HG03280 (cell line): ENCODE results near the gene ABAT.
"Not testable (repeated sequence)": the region's sequence is repeated elsewhere in the genome, so short reads cannot be mapped to it uniquely, and the experiment has no call there.

Experiments
- ATAC-seq: cut with Tn5 transposase; IDR thresholded peaks from one replicate; pipeline ENCODE4 v1.9.1; 2021; ENCODE audit warnings: mild to moderate bottlenecking, moderate library complexity; ENCODE audit not compliant: unreplicated experiment

ABAT gene

DNA sequence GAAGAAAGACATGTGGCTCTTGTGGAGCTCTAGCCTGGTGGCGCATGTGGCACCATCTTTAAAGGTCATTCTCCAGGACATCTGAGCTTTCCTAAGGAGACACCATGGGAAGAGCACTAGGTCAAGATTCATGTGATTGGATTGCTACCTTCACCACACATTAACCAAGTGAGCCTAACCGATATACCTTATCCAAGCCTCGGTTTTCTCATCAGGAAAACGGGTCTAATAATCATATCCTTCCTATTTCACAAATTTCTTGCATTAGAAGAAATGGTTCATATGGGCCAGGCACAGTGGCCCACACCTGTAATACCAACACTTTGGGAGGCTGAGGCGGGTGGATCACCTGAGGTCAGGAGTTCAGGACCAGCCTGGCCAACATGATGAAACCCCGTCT is 64.7 kb downstream of the ABAT start:
- ATAC-seq: no peak

DNA sequence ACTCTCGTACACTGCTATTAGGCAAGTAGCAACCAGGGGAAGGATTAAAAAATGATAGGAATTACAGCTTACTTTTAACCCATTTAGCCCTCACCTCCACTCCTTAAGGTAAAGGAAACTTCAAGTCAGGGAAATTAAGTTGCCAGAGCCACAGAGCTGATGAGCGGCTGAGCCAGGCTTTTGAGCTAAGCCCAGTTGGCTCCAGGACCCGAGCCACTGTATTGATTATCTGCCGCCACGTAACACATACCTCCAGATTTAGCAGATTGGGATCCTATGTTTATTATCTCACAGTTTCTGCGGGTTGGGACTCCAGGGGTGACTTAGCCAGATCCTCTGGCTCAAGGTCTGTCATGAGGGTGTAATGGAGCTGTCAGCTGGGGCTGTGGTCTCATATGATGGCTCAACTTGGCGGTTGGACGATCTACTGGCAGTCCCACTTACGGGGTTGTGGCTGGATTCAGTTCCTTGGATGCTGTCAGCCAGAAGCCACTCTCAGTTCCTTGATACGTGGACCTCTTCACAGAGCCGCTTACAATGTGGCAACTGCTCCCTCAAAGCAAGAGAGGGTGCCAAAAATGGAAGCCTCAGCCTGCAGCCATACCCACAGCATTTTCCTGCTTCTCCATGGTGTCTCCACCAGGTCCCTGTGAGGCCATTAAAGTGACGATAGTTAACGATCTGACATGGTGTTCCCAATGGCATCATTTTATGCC is 65.7 kb downstream of the ABAT start:
- ATAC-seq: no peak

DNA sequence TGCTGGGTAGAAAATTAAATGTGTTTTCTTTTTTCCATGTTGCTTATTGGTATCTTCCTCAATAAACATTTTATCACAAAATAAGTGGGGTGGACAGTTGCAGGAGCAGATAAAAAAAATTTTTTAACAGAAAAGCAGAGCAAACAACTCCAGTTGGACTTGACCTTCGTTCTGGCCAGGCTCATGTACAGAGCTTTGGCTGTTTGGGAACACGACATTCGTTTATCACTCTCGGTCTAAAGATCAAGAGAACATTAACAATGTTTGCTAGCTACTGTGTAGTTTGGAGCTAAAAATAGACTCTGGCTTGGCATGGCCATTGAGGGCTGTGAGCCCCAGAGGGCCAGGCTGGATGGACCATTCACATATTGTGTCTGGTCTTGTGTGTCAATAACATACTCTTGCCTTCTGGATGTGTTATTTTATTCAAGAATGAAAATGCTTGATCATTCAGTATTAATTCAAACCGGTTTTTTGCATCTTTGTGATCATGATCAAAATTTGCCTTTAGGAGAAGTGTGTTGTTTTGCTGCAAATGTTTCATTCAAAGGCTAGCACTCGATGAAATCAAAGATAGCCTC is 66.4 kb downstream of the ABAT start:
- no peak for ATAC-seq

DNA sequence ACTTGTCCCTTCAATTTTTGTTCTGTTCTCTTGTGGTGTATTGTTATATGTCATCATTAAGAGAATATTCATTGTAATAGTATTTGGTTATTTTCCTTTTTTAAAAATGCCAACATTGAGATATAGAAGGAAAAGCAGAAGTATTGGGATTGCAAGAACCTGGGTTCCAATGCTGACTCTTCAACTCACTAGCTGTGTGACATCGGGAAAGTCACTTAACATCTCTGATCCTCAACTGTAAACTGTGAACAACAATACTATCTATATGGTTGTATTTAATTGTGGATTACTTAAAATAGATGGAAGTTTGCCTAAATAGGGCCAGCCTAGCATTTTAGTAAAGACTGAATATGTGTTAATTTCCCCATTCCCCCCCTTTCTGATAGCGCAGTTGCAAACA is 67.2 kb downstream of the ABAT start:
- ATAC-seq: no peak

DNA sequence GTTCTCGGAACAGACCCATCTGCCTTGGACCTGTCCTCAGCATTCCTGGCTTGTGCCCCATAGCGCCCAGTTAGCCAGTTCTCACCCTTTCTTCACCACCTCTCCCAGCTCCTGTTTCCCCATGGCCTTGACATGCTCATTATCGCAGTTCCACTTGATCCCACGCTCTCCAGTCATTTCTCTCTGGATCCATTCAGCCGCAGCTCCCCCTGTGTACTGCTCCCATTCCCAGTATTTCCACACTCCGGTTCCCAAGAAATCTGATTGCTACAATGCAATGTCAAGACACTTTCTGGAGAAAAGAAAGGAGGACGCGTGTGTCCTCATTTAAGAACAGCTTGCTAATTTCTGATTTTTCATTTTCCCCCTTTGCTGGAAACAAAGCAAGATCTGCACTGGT is 67.7 kb downstream of the ABAT start:
- no peak for ATAC-seq

DNA sequence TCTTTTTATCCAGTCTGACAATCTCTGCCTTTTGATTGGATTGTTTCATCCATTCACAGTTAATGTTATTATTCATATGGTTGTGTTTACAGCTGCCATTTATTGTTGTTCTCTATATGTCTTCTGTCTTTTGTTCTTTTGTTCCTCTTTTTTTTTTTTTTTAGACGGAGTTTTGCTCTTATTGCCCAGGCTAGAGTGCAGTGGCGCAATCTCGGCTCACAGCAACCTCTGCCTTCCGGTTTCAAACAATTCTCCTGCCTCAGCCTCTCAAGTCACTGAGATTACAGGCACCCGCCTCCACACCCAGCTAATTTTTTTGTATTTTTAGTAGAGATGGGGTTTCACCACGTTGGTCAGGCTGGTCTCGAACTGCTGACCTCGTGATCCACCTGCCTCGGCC is 74.5 kb downstream of the ABAT start:
- not testable (repeated sequence) for ATAC-seq

DNA sequence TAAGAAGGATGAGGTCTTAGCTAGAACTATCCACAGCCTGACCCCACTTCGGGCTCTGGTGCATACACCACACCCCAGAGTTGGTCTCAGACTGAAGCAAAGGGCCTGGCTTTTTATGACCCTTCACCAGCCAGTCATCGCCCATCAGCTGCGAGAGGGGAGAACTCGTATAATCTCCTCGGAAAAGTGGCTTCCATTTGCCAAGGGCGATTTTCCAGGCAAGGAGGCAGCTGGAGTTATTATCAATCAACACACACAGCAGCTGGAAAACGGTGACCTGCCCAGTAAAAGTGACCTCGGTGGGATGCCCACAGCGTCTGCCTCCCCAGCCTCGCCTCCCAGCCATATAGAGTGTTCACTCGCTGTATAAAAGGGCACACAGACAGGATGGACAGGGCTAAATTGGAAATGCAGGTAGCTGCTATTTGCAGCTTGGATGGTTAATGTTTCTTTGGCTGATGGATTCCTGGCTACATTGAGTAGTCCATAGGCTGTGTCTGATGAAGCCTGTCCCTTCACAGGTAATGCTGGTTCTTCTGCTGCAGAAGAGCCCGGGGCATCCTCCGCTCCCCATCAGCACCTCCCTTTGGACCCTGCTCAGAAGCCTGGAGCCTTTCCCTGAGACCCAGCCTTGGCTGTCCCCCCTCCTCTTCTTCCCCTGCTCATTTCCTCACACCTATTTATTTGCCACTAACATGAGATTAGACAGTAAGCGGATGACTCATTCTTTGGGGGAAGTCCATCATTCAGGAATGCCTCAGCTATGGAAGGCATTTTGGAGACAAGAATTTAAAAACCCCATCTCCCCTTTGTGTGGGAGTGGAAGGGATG is 77.3 kb downstream of the ABAT start:
- no peak for ATAC-seq

DNA sequence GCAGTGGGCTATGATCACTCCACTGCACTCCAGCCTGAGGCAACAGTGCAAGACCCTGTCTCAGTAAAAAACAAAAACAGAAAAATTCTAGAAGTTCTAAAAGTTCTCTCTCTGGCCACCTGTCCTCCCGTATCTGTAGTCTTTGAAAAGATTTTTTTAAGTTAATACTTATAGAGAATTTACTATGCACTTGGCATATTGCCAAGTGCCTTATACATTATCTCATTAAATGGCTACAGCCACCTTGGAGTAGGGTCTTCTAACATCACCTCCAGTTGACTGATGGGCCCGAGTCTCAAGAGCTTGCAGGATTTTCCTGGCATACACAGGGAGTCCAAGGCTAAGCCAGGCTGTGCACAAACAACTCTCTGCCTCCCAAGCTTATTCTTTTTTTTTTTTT is 78.3 kb downstream of the ABAT start:
- ATAC-seq: no peak

DNA sequence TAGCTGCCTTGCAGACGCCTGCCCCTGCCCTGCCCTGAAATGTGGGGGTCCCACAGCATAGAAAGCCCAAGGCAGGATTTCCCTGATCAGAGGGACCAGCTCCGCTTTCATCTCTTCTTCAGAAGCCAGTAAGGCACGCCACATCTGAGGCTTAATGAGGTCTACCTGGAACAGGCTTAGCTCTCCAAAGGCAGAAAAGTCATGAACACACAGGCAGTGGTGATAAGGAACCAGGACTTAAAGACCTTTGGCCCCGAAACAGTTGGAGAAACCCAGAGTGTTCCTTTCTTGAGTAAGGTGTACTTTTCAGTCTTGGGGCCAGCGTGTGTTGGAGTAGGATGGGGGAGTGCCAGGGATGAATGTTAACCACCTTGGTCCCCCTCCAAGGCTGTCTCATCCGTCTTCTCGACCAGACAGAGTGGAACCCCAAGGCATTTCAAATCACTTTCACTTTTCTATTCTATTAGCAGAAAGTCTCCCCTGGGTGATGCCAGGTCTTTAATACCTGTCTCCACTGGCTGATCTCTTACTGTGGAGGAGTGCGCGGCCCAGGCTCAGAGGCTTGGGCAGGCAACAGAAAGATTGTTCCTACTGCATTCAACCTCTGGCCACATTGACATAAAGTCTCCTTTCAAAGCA is 79.1 kb downstream of the ABAT start:
- no peak for ATAC-seq

DNA sequence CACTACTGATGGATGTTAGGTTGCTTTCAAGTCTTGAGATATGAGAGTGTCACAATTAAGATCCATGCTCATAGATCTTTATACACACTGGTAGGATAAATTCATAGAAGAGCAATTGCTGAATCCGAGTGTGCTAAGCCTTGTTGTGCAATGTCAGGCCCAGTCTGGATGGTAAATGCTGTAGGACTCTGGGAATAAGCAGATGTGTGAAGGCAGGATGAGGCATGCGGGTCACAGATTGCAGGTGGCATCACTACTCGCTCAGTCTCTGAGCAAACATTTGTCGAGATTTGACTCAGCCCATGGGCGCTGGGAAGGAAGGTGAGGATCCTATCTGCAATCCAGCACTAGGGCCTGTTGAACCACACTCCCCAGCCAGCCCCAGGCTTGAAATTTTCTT is 82.3 kb downstream of the ABAT start:
- ATAC-seq: no peak

DNA sequence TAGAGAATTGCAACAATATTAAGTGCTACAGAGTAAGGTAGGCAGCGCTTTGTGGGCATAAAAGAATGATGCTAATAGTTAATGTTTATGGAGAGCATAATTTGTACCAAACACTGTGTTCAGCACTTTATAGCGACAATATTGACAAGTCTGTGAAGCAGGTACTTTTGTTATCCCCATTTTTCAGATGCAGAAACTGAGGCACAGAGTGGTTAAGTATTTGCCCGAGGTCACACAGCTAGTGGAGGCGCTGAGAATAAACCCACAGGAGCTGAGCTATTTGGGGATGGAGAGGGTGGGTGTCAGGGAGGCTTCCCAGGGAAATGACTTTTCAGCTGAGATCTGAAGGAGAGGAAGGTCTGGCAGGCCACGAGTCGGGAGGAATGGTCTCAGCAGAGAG is 83.6 kb downstream of the ABAT start:
- ATAC-seq: no peak

DNA sequence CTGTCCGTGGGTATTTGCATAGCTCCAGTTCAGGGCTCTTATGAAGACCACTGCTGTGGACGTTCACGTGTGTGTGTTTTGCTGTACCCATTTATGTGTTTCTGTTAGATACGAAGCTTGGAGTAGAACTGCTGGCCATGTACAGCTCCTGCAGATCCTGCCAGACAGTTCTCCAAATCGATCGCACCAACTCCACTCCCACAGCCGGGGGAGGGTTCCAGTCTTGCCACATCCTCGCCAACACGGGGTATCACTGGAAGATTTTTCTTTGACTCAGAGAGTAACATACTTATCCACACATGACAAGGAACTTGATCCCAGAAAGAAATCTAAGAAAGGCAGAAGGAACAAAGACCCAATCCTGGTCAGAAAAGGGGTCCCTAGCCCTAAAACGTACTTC is 85.6 kb downstream of the ABAT start:
- no peak for ATAC-seq

DNA sequence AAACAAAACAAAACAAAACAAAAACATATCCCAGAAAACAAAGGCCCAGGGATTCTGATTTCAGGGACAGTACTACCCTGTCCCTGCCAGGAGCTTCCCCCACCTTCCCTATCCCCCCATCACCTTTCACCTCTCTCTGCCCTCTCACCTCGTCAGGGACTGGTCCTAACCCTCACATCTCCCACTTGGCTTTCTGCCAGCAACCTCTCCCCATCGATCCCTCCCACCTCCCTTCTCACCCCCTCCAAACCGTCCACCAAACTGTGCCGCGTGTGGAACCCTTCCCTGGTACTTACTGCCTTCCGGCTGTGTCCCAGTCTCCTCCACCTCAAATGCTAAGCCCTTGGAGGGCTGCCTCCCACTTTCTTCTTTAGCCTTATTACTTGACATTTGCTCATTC is 86.7 kb downstream of the ABAT start:
- ATAC-seq: no peak

DNA sequence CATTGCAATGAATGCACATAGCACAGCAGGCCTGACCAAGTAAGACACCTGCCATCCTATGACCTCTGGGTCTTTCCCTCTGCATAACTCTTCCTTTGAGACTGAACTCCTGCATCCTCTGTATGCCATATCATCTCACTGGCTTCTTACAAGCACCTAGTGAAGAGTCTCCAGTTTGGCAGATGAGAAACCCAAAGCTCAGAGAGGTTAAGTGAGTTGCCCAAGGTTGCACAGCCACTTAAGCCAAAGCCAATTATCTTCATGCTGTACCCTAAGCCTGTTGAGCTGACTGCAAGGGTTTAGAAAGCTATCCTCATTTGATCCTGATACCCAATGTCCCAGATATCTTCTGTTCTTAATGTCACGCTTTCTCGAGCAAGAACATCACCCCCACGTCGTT is 87.8 kb downstream of the ABAT start:
- ATAC-seq: no peak

DNA sequence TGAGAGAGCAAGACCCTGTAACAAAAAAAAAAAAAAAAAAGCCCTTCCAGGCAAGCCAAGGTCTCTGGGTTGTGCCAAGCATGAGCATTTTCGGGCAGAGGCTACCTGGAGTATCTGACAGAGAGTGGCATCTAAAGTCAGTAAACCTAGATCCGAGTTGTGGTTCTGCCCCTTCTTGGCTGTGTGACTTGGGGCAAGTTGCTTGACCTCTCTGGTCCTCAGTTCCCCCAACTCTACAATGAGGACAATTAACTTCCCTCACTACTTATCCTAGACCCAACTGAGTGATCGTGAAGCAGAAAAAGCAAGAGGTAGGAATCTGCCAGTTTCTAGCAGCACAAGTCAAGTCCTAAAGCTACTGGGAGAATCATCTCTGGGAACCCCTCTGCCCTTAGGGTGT is 88.7 kb downstream of the ABAT start:
- ATAC-seq: no peak

DNA sequence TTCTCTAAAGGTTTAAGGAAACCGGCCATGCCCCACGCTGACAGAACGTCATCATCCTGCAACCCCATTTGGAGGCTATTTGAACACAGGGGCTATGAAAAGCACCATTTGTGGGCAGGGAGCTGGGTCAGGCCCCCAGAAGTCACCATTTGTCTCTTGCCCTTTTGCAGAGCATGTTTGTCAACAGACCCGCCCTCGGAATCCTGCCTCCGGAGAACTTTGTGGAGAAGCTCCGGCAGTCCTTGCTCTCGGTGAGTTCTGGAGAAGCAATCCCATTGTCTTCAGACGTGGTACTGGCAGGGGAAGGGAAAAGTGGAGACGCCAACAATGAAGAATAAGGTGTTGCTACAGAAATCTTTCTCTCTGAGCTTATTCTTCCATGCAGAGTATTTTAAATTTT is 89.5 kb downstream of the ABAT start:
- ATAC-seq: no peak

DNA sequence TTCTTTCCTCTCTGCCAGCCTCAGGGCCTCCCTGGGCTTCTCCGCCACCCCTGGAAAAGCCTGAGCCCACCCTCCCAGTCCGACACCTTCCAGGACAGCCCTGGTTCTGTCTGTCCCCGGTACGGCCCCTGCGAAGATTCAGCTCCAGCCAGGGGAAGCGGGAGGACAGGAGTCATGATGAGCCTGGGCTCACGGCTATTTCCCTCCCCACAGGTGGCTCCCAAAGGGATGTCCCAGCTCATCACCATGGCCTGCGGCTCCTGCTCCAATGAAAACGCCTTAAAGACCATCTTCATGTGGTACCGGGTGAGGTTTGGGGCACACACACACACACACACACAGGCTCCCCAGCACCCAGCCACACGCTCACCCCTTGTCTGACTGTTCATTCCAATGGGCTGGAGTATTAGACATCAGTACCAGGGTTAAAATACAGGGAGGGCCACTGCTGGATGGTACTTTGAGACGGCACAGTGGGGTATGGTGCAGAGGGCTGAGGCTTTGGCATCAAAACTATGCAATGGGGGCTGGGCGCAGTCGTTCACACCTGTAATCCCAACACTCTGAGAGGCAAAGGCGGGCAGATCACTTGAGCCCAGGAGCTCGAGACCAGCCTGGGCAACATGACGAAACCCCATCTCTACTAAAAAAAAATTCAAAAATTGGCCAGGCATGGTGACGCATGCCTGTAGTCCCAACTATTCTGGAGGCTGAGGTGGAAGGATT is 90.3 kb downstream of the ABAT start:
- no peak for ATAC-seq

DNA sequence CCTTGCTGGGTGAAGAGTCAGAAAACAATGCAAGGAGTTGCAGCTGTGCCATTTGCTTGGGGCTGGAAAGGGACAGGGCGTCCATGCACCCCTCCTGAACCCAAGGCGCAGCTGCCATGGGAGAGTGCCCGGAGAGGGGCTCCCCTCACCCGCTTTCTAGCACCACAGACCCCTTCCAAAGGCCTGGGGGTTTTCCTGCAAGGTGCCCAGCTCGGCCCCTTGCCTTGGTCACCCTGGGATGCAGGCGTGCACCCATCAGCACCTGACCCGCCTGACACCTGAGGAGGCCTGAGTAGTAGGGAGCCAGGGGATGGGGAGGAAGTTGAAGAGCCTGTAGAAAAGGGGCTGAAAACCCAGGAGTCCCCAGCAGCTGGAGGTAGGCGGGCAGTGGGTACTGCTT is 92.8 kb downstream of the ABAT start:
- no peak for ATAC-seq

DNA sequence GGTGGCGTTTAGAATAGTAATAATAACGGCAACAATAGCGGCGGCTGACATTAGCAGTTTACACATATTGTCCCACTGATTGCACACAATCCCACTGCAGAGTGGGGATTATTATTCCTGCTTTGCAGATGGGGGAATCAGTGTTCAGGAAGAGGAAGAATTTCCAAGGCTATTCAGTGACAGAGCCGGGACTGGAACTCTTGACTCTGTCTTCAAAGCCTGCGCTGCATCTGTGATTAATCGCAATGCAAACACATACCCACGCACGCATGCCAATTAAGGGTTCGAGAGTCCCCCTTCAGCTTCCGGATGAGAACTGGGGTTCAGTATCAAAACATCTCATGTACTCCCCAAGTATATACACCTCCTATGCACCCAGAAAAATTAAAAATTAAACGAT is 93.9 kb downstream of the ABAT start:
- ATAC-seq: no peak

DNA sequence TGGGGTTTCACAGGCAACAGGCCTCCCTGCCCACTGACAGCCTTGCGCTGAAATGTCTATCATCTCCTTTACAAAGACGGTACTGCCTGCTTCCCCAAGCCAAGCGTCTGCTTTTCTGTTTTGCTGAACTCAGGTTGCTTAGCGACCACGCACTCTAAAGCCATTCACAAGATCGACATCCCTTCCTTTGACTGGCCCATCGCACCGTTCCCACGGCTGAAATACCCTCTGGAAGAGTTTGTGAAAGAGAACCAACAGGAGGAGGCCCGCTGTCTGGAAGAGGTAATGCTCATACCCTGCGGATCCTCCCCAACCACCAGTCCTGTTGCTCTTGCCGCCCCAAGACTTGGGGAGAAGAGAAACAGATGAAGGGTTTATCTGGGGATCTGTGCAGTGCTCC is 94.3 kb downstream of the ABAT start:
- ATAC-seq: no peak

DNA sequence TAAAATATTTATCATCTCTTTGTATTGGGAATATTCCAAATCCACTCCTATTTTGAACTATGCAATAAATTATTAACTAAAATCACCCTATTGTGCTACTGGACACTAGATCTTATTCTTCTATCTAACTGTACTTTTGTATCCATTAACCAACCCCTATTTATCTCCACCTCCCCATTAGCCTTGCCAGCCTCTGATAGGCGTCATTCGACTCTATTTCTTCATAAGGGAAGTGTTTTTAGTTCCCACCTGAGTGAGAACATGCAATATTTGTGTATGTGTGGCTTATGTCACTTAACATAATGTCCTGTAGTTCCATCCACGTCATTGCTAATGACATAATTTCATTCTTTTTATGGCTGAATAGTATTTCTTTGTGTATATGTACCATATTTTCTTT is 99.1 kb downstream of the ABAT start:
- ATAC-seq: no peak
